Measurements from ENCODE around the gene ZNF578.
"Not testable (repeated sequence)": the region's sequence is repeated elsewhere in the genome, so short reads cannot be mapped to it uniquely, and the experiment has no call there.

ZNF578 gene

GRCh38 chr19:52453324-52454094 lies at the start of gene ZNF578:
ZNF578 (plus strand) TSS chr19:52453553; CDS start chr19:52501846, 48,293 bp downstream.
- DNase-seq: peak; percentile 88

GRCh38 chr19:52410276-52410675 lies 43.1 kb upstream of the ZNF578 start:
- DNase-seq: no peak

- DNase-seq: no peak
Observed at GRCh38 chr19:52415711-52416110, 37.6 kb upstream of the ZNF578 start.

- no peak for DNase-seq
Observed at GRCh38 chr19:52428937-52429336, 24.4 kb upstream of the ZNF578 start, which contains the start of gene ZNF534. ZNF534 (plus strand) TSS chr19:52429148; CDS start chr19:52431475, 2,327 bp downstream.

- no peak for DNase-seq
Observed at GRCh38 chr19:52442179-52442578, 11.2 kb upstream of the ZNF578 start.

- no peak for DNase-seq
Observed at GRCh38 chr19:52444506-52444905, 8.8 kb upstream of the ZNF578 start.

- DNase-seq: no peak
Observed at GRCh38 chr19:52451241-52451640, 2.1 kb upstream of the ZNF578 start.

- no peak for DNase-seq
Observed at GRCh38 chr19:52464798-52465470, 11.6 kb downstream of the ZNF578 start.

GRCh38 chr19:52473655-52474350 lies 20.4 kb downstream of the ZNF578 start:
- no peak for DNase-seq

GRCh38 chr19:52474351-52475127 lies 21.2 kb downstream of the ZNF578 start:
- no peak for DNase-seq

- not testable (repeated sequence) for DNase-seq
Observed at GRCh38 chr19:52484111-52484743, 30.9 kb downstream of the ZNF578 start.

- DNase-seq: not testable (repeated sequence)
Observed at GRCh38 chr19:52485064-52485463, 31.7 kb downstream of the ZNF578 start.

GRCh38 chr19:52485561-52486240 lies 32.3 kb downstream of the ZNF578 start:
- not testable (repeated sequence) for DNase-seq

- no peak for DNase-seq
Observed at GRCh38 chr19:52492201-52492993, 39.0 kb downstream of the ZNF578 start.

- no peak for DNase-seq
Observed at GRCh38 chr19:52492994-52493470, 39.7 kb downstream of the ZNF578 start.

GRCh38 chr19:52494518-52494917 lies 41.2 kb downstream of the ZNF578 start:
- DNase-seq: no peak

- no peak for DNase-seq
Observed at GRCh38 chr19:52498571-52498970, 45.2 kb downstream of the ZNF578 start.

- DNase-seq: not testable (repeated sequence)
Observed at GRCh38 chr19:52500474-52500873, 47.1 kb downstream of the ZNF578 start.

GRCh38 chr19:52500991-52501390 lies 47.6 kb downstream of the ZNF578 start:
- DNase-seq: not testable (repeated sequence)

- DNase-seq: no peak
Observed at GRCh38 chr19:52507266-52507665, 53.9 kb downstream of the ZNF578 start.

GRCh38 chr19:52516191-52516590 lies 62.8 kb downstream of the ZNF578 start:
- DNase-seq: no peak

Data from fibroblast of skin of right quadriceps (primary cell).